SK-MEL-5 (cell line): Measurements from ENCODE around the gene TPSG1. TPM values are rescaled to one million over a fixed set of nuclear protein-coding genes. Genes with fewer than 3 reads are reported as not detected.
"Not testable (repeated sequence)": the region's sequence is repeated elsewhere in the genome, so short reads cannot be mapped to it uniquely, and the experiment has no call there.

ENCODE experiments used
- DNase-seq: peaks from one replicate; pipeline ENCODE4 v3.0.0-alpha.2; 2016; ENCODE audit warnings: low read depth, low spot score
- in situ Hi-C: cut with HindIII; loops from 2 replicates; pipeline ENCODE4 v1.10.0; 2016; ENCODE audit warnings: low sequenced_read_pairs, high pct_unique_total_duplicates, low pct_unique_long_range_greater_than_20kb
- total RNA-seq: library from RNA; depleted of rRNA; stranded (reverse); fragments of >200 nt; shearing (Covaris generic); gene quantifications from 2 replicates; pipeline ENCODE4 v1.2.3, GENCODE V29; 2014

TPSG1 gene
- total RNA-seq, 1 experiment from 2014 or later = not detected

DNA sequence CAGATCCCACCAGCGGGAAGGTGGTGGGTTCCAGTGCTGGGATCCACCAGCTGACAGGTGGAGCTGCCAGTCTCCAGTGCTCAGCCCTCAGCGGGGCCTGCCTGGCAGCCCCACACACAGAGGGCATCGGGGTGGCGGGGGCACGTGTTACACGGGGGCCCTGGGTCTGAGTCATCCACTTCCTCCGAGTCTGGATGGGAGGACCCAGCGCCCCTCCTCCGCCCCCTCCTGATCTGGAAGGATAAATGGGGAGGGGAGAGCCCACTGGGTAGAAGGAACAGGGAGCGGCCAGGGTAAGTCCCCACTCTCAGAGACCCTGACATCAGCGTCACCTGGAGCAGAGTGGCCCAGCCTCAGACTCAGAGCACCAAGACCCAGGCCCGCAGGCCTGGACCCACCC, 15.4 kb upstream of the TPSG1 start, which contains the start of gene TPSAB1:
Gene TPSAB1, plus strand, starts transcription at position 270 of the 400 bp plus-strand sequence. CDS start 234 bp downstream, outside the sequence.
- in situ Hi-C loops, DNase-seq: not testable (repeated sequence)

DNA sequence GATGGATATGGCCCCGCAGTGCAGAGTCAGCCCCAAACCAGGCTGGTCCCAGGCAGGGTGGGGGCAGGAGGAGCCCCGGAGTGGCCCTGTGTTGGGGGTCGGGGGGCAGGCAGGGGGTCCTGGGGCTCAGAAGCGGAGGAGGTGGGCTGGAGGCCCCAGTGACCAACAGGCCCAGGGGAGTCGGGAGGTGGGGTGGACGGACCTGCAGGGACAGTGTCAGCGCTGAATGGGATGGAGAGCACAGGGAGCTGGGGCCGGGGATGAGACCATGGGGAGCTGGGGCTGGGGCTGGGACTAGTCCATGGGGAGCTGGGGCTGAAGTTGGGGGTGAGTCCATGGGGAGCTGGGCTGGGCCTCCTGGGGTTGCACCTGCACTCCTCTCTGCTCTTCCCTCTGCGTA, 14.5 kb upstream of the TPSG1 start:
- in situ Hi-C loops, DNase-seq: not testable (repeated sequence)

GRCh38 chr16:1238909-1239308, 13.8 kb upstream of the TPSG1 start:
- in situ Hi-C loops, DNase-seq: not testable (repeated sequence)

- in situ Hi-C loops = no loop called here
- DNase-seq = no peak
Observed at GRCh38 chr16:1237990-1238389, 12.9 kb upstream of the TPSG1 start.

DNA sequence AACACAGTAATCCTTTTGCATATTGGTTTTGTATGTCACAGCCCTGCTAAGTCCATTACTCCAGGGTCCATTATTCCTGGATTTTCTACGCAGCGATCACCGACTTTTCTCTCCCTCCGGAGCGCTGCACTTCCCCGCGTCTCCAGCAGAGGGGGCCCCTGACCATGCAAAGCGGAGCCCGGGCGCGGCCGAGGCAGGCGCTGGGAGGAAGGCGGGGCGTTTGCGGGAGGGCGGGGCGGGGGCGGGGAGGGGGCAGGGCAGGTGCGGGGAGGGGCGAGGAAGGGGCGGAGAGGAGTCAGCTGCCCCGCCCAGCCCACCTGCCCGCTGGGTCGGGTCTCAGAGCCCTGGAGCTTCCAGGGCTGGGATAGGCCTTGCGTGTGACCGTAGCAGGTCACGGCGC, 11.6 kb upstream of the TPSG1 start:
- DNase-seq, in situ Hi-C loops: not testable (repeated sequence)

GRCh38 chr16:1232049-1232748, 7.1 kb upstream of the TPSG1 start:
- in situ Hi-C loops, DNase-seq: not testable (repeated sequence)

DNA sequence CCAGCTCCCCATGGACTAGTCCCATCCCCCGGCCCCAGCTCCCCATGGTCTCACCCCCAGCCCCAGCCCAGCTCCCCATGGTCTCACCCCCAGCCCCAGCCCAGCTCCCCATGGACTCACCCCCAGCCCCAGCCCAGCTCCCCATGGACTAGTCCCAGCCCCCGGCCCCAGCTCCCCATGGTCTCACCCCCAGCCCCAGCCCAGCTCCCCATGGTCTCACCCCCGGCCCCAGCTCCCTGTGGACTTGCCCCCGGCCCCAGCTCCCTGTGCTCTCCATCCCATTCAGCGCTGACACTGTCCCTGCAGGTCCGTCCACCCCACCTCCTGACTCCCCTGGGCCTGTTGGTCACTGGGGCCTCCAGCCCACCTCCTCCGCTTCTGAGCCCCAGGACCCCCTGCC, 6.2 kb upstream of the TPSG1 start:
- in situ Hi-C loops, DNase-seq: not testable (repeated sequence)

GRCh38 chr16:1230471-1231212, 5.6 kb upstream of the TPSG1 start:
- in situ Hi-C loops, DNase-seq: not testable (repeated sequence)

DNA sequence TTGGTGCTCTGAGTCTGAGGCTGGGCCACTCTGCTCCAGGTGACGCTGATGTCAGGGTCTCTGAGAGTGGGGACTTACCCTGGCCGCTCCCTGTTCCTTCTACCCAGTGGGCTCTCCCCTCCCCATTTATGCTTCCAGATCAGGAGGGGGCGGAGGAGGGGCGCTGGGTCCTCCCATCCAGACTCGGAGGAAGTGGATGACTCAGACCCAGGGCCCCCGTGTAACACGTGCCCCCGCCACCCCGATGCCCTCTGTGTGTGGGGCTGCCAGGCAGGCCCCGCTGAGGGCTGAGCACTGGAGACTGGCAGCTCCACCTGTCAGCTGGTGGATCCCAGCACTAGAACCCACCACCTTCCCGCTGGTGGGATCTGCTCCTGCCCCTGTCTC, 5.0 kb upstream of the TPSG1 start, which contains the start of gene TPSB2:
Gene TPSB2, minus strand, starts transcription at position 101 of the 387 bp plus-strand sequence. CDS start 233 bp downstream, outside the sequence.
- in situ Hi-C loops, DNase-seq: not testable (repeated sequence)

GRCh38 chr16:1229476-1229875, 4.4 kb upstream of the TPSG1 start:
- in situ Hi-C loops, DNase-seq: not testable (repeated sequence)

GRCh38 chr16:1228227-1228626, 3.2 kb upstream of the TPSG1 start:
- in situ Hi-C loops, DNase-seq: not testable (repeated sequence)

- DNase-seq, in situ Hi-C loops: not testable (repeated sequence)
Observed at GRCh38 chr16:1226692-1227091, 1.6 kb upstream of the TPSG1 start.

- in situ Hi-C loops, DNase-seq: not testable (repeated sequence)
Observed at GRCh38 chr16:1225728-1226311, 752 bp upstream of the TPSG1 start.

DNA sequence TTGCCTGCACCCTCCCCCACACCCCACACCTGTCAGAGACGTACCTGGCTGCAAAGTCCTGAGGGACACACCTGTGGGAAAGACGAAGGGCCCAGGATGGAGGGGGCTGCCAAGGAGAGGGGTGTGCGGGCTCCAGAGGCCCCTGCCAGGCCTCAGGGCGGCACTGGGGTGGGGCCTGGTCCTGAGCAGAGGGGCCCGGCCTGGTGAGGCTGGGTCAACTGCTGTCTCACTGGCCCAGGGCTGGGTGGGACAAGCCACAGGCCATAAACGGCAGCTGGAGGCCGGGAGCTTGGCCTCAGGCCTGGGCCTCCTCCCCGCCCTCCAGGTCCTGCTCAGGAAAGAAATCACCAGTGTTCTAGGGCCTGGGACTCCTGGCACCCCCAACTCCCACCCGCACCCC, 510 bp downstream of the TPSG1 start:
- in situ Hi-C loops = no loop called here
- no peak for DNase-seq

GRCh38 chr16:1223355-1224214, 1.5 kb downstream of the TPSG1 start:
- DNase-seq = no peak
- in situ Hi-C loops = no loop called here

GRCh38 chr16:1222553-1223354, 2.3 kb downstream of the TPSG1 start:
- in situ Hi-C loops = no loop called here
- no peak for DNase-seq
